Gastroesophageal sphincter (tissue), 3 donors: ENCODE results near the gene SF3A2.

Experiments used
- CTCF ChIP-seq, 4 experiments: fragments of 200-600 bp in 2 of 4; fragments of 450-650 bp in 2 of 4; sonication (generic) in 1 of 4; IDR thresholded peaks; one replicate each; pipeline ENCODE4 v1.5.1; 2017 to 2019; ENCODE audit warnings: antibody characterized with exemption in 4 of 4, mild to moderate bottlenecking in 2 of 4, moderate library complexity in 2 of 4
- POLR2A ChIP-seq, 2 donors: fragments of 450-650 bp; IDR thresholded peaks; one replicate each; pipeline ENCODE4 v1.6.1; 2017; ENCODE audit warnings: antibody characterized with exemption in 2 of 2, mild to moderate bottlenecking in 2 of 2, moderate library complexity in 1 of 2

- TF ChIP-seq POLR2A (IDR thresholded peaks at IDR 0.05) (no peak), CTCF (IDR thresholded peaks at IDR 0.05) (no peak)
Observed at GRCh38 chr19:2237869-2238153, 1.2 kb downstream of the SF3A2 start.
